ENCODE measurements around the gene ARSB.

ARSB gene

GRCh38 chr5:78761840-78762239 lies 223.3 kb downstream of the ARSB start:
- no peaks in the 10 kb centered on the region for H4K20me1 ChIP-seq (ENCODE audit: insufficient read depth, low read length)
- H3F3A ChIP-seq (ENCODE audit: insufficient read depth, low read length), result no peaks in the 10 kb centered on the region; the same call in 1 of the 2 replicates
- H2AFZ ChIP-seq (ENCODE audit: low read length), result no peak overlapping the region
- H3K9me2 ChIP-seq (ENCODE audit: low read depth, low read length), result no peaks in the 10 kb centered on the region
- no peak overlapping the region for H3K9ac ChIP-seq (ENCODE audit: low read length)
- H3K4me2 ChIP-seq (ENCODE audit: low read length), result no peak overlapping the region
- no peak overlapping the region for H3K4me3 ChIP-seq (ENCODE audit: low read depth, low read length, poor library complexity, severe bottlenecking)
- H3K9me3 ChIP-seq (ENCODE audit: low read length), result no peaks in the 10 kb centered on the region
- H3K79me2 ChIP-seq (ENCODE audit: insufficient read depth, low read length), result no peaks in the 10 kb centered on the region
- no peak overlapping the region for H3K27ac ChIP-seq (ENCODE audit: low read depth, low read length, poor library complexity, severe bottlenecking)
- H3K36me3 ChIP-seq (ENCODE audit: insufficient read depth, low read length), result no peaks in the 10 kb centered on the region
- TF ChIP-seq, protein P1, sequence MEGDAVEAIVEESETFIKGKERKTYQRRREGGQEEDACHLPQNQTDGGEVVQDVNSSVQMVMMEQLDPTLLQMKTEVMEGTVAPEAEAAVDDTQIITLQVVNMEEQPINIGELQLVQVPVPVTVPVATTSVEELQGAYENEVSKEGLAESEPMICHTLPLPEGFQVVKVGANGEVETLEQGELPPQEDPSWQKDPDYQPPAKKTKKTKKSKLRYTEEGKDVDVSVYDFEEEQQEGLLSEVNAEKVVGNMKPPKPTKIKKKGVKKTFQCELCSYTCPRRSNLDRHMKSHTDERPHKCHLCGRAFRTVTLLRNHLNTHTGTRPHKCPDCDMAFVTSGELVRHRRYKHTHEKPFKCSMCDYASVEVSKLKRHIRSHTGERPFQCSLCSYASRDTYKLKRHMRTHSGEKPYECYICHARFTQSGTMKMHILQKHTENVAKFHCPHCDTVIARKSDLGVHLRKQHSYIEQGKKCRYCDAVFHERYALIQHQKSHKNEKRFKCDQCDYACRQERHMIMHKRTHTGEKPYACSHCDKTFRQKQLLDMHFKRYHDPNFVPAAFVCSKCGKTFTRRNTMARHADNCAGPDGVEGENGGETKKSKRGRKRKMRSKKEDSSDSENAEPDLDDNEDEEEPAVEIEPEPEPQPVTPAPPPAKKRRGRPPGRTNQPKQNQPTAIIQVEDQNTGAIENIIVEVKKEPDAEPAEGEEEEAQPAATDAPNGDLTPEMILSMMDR (IDR thresholded peaks at IDR 0.05; ENCODE audit: low read length), result no peak
- no peak for TF ChIP-seq EZH2 (IDR thresholded peaks at IDR 0.05; ENCODE audit: borderline replicate concordance, low read length)
- no peaks in the 10 kb centered on the region for H3K27me3 ChIP-seq (ENCODE audit: insufficient read depth, low read length)
- peaks cover 62% of the 10 kb centered on the region for H3K4me1 ChIP-seq (ENCODE audit: insufficient read depth, low read length, severe bottlenecking)

GRCh38 chr5:78760770-78761169 lies 224.3 kb downstream of the ARSB start:
- Histone ChIP-seq H3K79me2 (ENCODE audit: insufficient read depth, low read length) (no peaks in the 10 kb centered on the region), H3K36me3 (ENCODE audit: insufficient read depth, low read length) (no peaks in the 10 kb centered on the region), H3K9ac (ENCODE audit: low read length) (no peak overlapping the region), H3K27me3 (ENCODE audit: insufficient read depth, low read length) (no peaks in the 10 kb centered on the region), H4K20me1 (ENCODE audit: insufficient read depth, low read length) (no peaks in the 10 kb centered on the region), H3K27ac (ENCODE audit: low read depth, low read length, poor library complexity, severe bottlenecking) (peak overlapping the region; percentile 85), H2AFZ (ENCODE audit: low read length) (no peak overlapping the region), H3K9me3 (ENCODE audit: low read length) (no peaks in the 10 kb centered on the region), H3F3A (ENCODE audit: insufficient read depth, low read length) (no peaks in the 10 kb centered on the region; the same call in 1 of the 2 replicates), H3K4me3 (ENCODE audit: low read depth, low read length, poor library complexity, severe bottlenecking) (no peak overlapping the region), H3K4me2 (ENCODE audit: low read length) (no peak overlapping the region; the same call in 1 of the 2 replicates), H3K9me2 (ENCODE audit: low read depth, low read length) (no peaks in the 10 kb centered on the region), H3K4me1 (ENCODE audit: insufficient read depth, low read length, severe bottlenecking) (peaks cover 72% of the 10 kb centered on the region)
- no peak for TF ChIP-seq EZH2 (IDR thresholded peaks at IDR 0.05; ENCODE audit: borderline replicate concordance, low read length)
- TF ChIP-seq, protein P1 (IDR thresholded peaks at IDR 0.05; ENCODE audit: low read length), result peak; percentile 73

GRCh38 chr5:78760366-78760765 lies 224.7 kb downstream of the ARSB start:
- no peak overlapping the region for H3K9ac ChIP-seq (ENCODE audit: low read length)
- peaks cover 73% of the 10 kb centered on the region for H3K4me1 ChIP-seq (ENCODE audit: insufficient read depth, low read length, severe bottlenecking)
- H3K9me3 ChIP-seq (ENCODE audit: low read length), result no peaks in the 10 kb centered on the region
- no peaks in the 10 kb centered on the region for H3K27me3 ChIP-seq (ENCODE audit: insufficient read depth, low read length)
- no peaks in the 10 kb centered on the region for H3K36me3 ChIP-seq (ENCODE audit: insufficient read depth, low read length)
- H3K27ac ChIP-seq (ENCODE audit: low read depth, low read length, poor library complexity, severe bottlenecking), result peak overlapping the region; percentile 85
- no peaks in the 10 kb centered on the region for H3K9me2 ChIP-seq (ENCODE audit: low read depth, low read length)
- no peak for TF ChIP-seq EZH2 (IDR thresholded peaks at IDR 0.05; ENCODE audit: borderline replicate concordance, low read length)
- TF ChIP-seq, protein P1 (IDR thresholded peaks at IDR 0.05; ENCODE audit: low read length), result no peak
- H2AFZ ChIP-seq (ENCODE audit: low read length), result no peak overlapping the region
- peak overlapping the region; percentile 30; the same call in 1 of the 2 replicates for H3K4me2 ChIP-seq (ENCODE audit: low read length)
- no peaks in the 10 kb centered on the region for H3K79me2 ChIP-seq (ENCODE audit: insufficient read depth, low read length)
- H4K20me1 ChIP-seq (ENCODE audit: insufficient read depth, low read length), result no peaks in the 10 kb centered on the region
- H3K4me3 ChIP-seq (ENCODE audit: low read depth, low read length, poor library complexity, severe bottlenecking), result no peak overlapping the region
- no peaks in the 10 kb centered on the region; the same call in 1 of the 2 replicates for H3F3A ChIP-seq (ENCODE audit: insufficient read depth, low read length)

Measured in OCI-LY1 (cell line).